Femur (tissue), 1 donor: Measurements from ENCODE around the gene TMPRSS9.
"Not testable (repeated sequence)": the region's sequence is repeated elsewhere in the genome, so short reads cannot be mapped to it uniquely, and the experiment has no call there.

Experiments used
- DNase-seq: peaks from one replicate; pipeline ENCODE4 v3.0.0-alpha.2; 2017

Gene TMPRSS9

GRCh38 chr19:2441096-2441752 is 81.2 kb downstream of the TMPRSS9 start:
- no peak for DNase-seq

- DNase-seq, result no peak
Observed at GRCh38 chr19:2443116-2443784, 83.2 kb downstream of the TMPRSS9 start.

GRCh38 chr19:2443785-2444182 is 83.7 kb downstream of the TMPRSS9 start:
- no peak for DNase-seq

GRCh38 chr19:2444251-2445002 is 84.4 kb downstream of the TMPRSS9 start:
- no peak for DNase-seq

- peak; percentile 86 for DNase-seq
Observed at GRCh38 chr19:2446381-2446780, 86.3 kb downstream of the TMPRSS9 start.

GRCh38 chr19:2449019-2449418 is 89.0 kb downstream of the TMPRSS9 start:
- DNase-seq, result no peak

GRCh38 chr19:2451138-2451537 is 91.1 kb downstream of the TMPRSS9 start:
- no peak for DNase-seq

GRCh38 chr19:2451741-2452140 is 91.7 kb downstream of the TMPRSS9 start:
- DNase-seq, result no peak

- DNase-seq, result peak; percentile 19
Observed at GRCh38 chr19:2453431-2454025, 93.5 kb downstream of the TMPRSS9 start.

- DNase-seq, result no peak
Observed at GRCh38 chr19:2454199-2454961, 94.3 kb downstream of the TMPRSS9 start.

- peak; percentile 19 for DNase-seq
Observed at GRCh38 chr19:2454962-2455850, 95.1 kb downstream of the TMPRSS9 start.

GRCh38 chr19:2455851-2456570 is 95.9 kb downstream of the TMPRSS9 start:
- DNase-seq, result peak; percentile 58

- DNase-seq, result no peak
Observed at GRCh38 chr19:2457394-2458037, 97.5 kb downstream of the TMPRSS9 start.

GRCh38 chr19:2458054-2458453 is 98.0 kb downstream of the TMPRSS9 start:
- no peak for DNase-seq

- not testable (repeated sequence) for DNase-seq
Observed at GRCh38 chr19:2458776-2459175, 98.7 kb downstream of the TMPRSS9 start.

GRCh38 chr19:2460245-2460644 is 100.2 kb downstream of the TMPRSS9 start:
- DNase-seq, result no peak

GRCh38 chr19:2461751-2462634 is 101.9 kb downstream of the TMPRSS9 start:
- DNase-seq, result peak; percentile 87

GRCh38 chr19:2462635-2463421 is 102.8 kb downstream of the TMPRSS9 start:
- DNase-seq, result peak; percentile 94
